ENCODE data around the gene AKAP6. TPM values are rescaled to one million over a fixed set of nuclear protein-coding genes. Genes with fewer than 3 reads are reported as not detected.

AKAP6 gene
- total and polyA plus RNA-seq, 5 donors from 2014 or later: 0.07 to 1.1 (median 0.47) TPM

DNA sequence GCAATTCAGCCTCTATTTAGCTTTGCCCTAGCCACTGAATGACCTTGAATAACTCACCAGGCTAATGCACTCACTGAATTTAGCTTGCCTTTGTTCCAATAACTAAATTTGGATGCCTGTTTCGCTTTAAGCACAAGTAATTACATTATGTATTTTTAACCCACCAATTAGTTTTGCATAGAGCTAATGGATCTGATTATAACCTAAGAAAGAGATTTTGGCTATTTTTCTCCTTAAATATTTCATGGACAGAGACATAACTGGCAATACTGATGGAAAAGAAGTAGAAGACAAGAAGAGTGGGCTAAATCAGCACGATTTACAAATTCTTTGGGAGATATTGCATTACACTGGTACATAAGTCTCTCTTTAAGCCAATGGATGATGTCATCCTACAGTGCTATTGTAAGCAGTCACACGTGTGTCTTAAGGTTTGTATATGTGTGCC is 85.7 kb downstream of the AKAP6 start:
- H3K27ac ChIP-seq (ENCODE audit: insufficient read depth, low read length, poor library complexity, severe bottlenecking): no peak overlapping the region
- H3K9me3 ChIP-seq (ENCODE audit: control insufficient read depth in 2 of 2, low read length in 2 of 2): no peaks in the 10 kb centered on the region
- H3K4me1 ChIP-seq (ENCODE audit: control insufficient read depth, insufficient read depth, low read length, poor library complexity, severe bottlenecking): no peaks in the 10 kb centered on the region
- H3K27me3 ChIP-seq (ENCODE audit: control insufficient read depth, insufficient read depth, low read length): no peaks in the 10 kb centered on the region
- Mint-ChIP-seq H3K9me3 (peaks cover 0 to 5% (median 0%) of the 10 kb centered on the region in 7 donors), H3K4me1 (no peaks in the 10 kb centered on the region), H3K36me3 (no peaks in the 10 kb centered on the region), H3K27ac (no peak overlapping the region), H3K4me3 (no peak overlapping the region), H3K27me3 (no peaks in the 10 kb centered on the region)
- ATAC-seq (ENCODE audit: low read depth in 2 of 2) (no peak), DNase-seq (no peak)
- H3K36me3 ChIP-seq (ENCODE audit: control insufficient read depth, insufficient read depth, low read length): no peaks in the 10 kb centered on the region
- no peak overlapping the region for H3K4me3 ChIP-seq (ENCODE audit: low read depth, low read length)

DNA sequence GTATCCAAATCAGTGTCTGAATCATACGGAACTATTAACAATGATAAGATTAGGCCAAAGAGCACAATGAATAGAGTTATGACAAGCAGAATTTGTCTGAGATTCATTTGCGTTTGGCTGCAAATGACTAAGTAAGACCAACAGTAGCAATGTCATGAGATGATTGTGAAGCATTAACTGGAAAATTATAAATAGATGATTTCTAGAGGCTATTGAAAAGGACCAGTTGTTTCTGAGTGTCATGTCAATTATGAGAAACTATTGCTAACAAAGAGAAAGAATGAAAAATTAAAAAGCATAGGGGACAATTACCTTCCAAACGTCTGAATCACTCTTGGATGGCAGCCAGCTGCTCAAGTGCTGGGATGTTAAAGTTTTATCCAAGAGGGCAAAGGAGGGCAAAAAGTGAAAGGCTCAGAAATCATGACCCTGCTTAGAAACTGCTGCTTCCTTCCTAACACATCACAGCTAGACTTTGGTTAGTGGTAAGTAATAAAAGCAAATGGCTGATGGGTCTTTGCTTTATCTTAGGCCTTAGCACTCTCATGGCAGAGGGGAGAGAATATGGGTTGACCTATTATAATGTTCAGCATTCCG is 89.0 kb downstream of the AKAP6 start:
- H3K27me3 ChIP-seq (ENCODE audit: control insufficient read depth, insufficient read depth, low read length): no peaks in the 10 kb centered on the region
- Mint-ChIP-seq H3K27me3 (no peaks in the 10 kb centered on the region), H3K27ac (no peak overlapping the region), H3K9me3 (peaks cover 0 to 10% (median 5%) of the 10 kb centered on the region in 7 donors), H3K36me3 (no peaks in the 10 kb centered on the region), H3K4me3 (no peak overlapping the region), H3K4me1 (no peaks in the 10 kb centered on the region)
- H3K9me3 ChIP-seq (ENCODE audit: control insufficient read depth in 2 of 2, low read length in 2 of 2): no peaks in the 10 kb centered on the region
- no peak overlapping the region for H3K27ac ChIP-seq (ENCODE audit: insufficient read depth, low read length, poor library complexity, severe bottlenecking)
- H3K4me3 ChIP-seq (ENCODE audit: low read depth, low read length): no peak overlapping the region
- no peaks in the 10 kb centered on the region for H3K4me1 ChIP-seq (ENCODE audit: control insufficient read depth, insufficient read depth, low read length, poor library complexity, severe bottlenecking)
- DNase-seq: no peak
- H3K36me3 ChIP-seq (ENCODE audit: control insufficient read depth, insufficient read depth, low read length): no peaks in the 10 kb centered on the region
- no peak for ATAC-seq (ENCODE audit: low read depth in 2 of 2)

DNA sequence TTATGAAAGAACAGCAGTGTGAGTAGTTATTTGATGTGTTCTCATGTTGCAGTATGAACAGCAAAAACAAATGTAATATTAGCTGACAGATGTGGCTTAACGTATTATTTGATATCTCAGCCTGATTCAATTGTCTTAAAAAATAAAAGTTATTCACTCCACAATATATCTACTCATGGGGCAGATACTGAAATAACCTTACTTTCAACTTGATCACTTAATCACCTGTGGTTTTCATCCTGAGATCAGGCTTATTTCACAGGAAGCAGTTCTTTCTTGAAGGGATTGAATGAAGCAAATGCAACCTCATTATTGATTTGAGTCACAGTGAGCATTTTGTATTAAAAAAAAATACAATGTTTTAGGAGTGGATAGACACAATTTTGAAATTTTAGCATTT is 90.3 kb downstream of the AKAP6 start:
- DNase-seq (no peak), ATAC-seq (ENCODE audit: low read depth in 2 of 2) (no peak)
- H3K9me3 Mint-ChIP-seq: peaks cover 0 to 10% (median 5%) of the 10 kb centered on the region in 7 donors
- Histone ChIP-seq H3K4me3 (ENCODE audit: low read depth, low read length) (no peak overlapping the region), H3K36me3 (ENCODE audit: control insufficient read depth, insufficient read depth, low read length) (no peaks in the 10 kb centered on the region), H3K27me3 (ENCODE audit: control insufficient read depth, insufficient read depth, low read length) (no peaks in the 10 kb centered on the region), H3K4me1 (ENCODE audit: control insufficient read depth, insufficient read depth, low read length, poor library complexity, severe bottlenecking) (no peaks in the 10 kb centered on the region), H3K27ac (ENCODE audit: insufficient read depth, low read length, poor library complexity, severe bottlenecking) (no peak overlapping the region), H3K9me3 (ENCODE audit: control insufficient read depth in 2 of 2, low read length in 2 of 2) (peaks cover 0 to 1% of the 10 kb centered on the region in 2 experiments)
- no peak overlapping the region for H3K27ac Mint-ChIP-seq
- H3K27me3 Mint-ChIP-seq: no peaks in the 10 kb centered on the region
- no peak overlapping the region for H3K4me3 Mint-ChIP-seq
- no peaks in the 10 kb centered on the region for H3K4me1 Mint-ChIP-seq
- peaks cover under 1% of the 10 kb centered on the region for H3K36me3 Mint-ChIP-seq

DNA sequence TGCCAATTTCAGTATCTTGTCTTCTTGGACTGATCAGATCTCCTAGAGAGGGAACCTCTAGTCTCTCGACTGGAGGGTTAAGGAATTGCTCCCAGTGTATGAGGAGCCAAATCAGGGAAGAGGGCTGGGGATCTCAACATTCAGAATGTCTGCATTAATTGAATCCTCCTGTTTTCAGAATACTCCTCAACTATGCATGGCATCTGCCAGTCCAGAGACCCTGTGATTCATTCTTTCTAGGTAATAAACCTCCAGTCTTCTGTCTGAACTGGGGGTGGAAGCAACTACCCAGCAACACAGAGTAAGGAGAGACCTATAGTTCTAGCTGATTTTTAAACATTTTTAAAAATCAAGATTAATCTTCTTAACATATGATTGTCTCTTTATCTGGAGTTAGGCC is 92.7 kb downstream of the AKAP6 start:
- Mint-ChIP-seq H3K27me3 (peaks cover 5% of the 10 kb centered on the region), H3K9me3 (peaks cover 0 to 10% (median 2%) of the 10 kb centered on the region in 7 donors), H3K27ac (no peak overlapping the region), H3K36me3 (peaks cover 3% of the 10 kb centered on the region), H3K4me1 (no peaks in the 10 kb centered on the region), H3K4me3 (peak overlapping the region in 1 of 4 donors; percentile 3)
- Histone ChIP-seq H3K4me3 (ENCODE audit: low read depth, low read length) (no peak overlapping the region), H3K27me3 (ENCODE audit: control insufficient read depth, insufficient read depth, low read length) (no peaks in the 10 kb centered on the region), H3K4me1 (ENCODE audit: control insufficient read depth, insufficient read depth, low read length, poor library complexity, severe bottlenecking) (no peaks in the 10 kb centered on the region), H3K27ac (ENCODE audit: insufficient read depth, low read length, poor library complexity, severe bottlenecking) (no peak overlapping the region), H3K36me3 (ENCODE audit: control insufficient read depth, insufficient read depth, low read length) (no peaks in the 10 kb centered on the region), H3K9me3 (ENCODE audit: control insufficient read depth in 2 of 2, low read length in 2 of 2) (peaks cover 0 to 1% of the 10 kb centered on the region in 2 experiments)
- DNase-seq: no peak
- ATAC-seq (ENCODE audit: low read depth in 2 of 2): no peak

DNA sequence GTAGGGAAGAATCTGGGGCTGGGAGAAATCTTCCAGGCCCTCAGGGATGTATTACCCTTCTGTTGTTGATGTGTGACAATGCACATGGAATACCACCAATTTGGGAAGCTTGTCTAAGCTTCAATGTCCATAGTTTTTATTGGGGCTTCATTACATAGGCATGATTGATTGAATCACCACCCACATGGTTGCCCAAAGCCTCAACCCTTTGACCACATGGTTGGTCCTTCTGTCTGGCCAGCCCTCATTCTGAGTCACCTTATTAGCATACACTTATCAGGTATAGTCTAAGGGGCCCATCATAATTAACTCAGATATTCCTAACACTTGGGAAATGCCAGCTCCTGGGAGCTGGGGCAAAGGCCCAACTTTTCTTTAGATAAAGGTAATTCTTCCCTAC is 93.3 kb downstream of the AKAP6 start:
- Mint-ChIP-seq H3K9me3 (peaks cover 0 to 10% (median 2%) of the 10 kb centered on the region in 7 donors), H3K4me3 (no peak overlapping the region), H3K4me1 (no peaks in the 10 kb centered on the region), H3K36me3 (peaks cover 3% of the 10 kb centered on the region), H3K27ac (no peak overlapping the region), H3K27me3 (peaks cover 5% of the 10 kb centered on the region)
- no peak overlapping the region for H3K4me3 ChIP-seq (ENCODE audit: low read depth, low read length)
- no peak for DNase-seq
- no peaks in the 10 kb centered on the region for H3K36me3 ChIP-seq (ENCODE audit: control insufficient read depth, insufficient read depth, low read length)
- H3K27ac ChIP-seq (ENCODE audit: insufficient read depth, low read length, poor library complexity, severe bottlenecking): no peak overlapping the region
- no peaks in the 10 kb centered on the region for H3K27me3 ChIP-seq (ENCODE audit: control insufficient read depth, insufficient read depth, low read length)
- H3K4me1 ChIP-seq (ENCODE audit: control insufficient read depth, insufficient read depth, low read length, poor library complexity, severe bottlenecking): no peaks in the 10 kb centered on the region
- peaks cover 0 to 1% of the 10 kb centered on the region in 2 experiments for H3K9me3 ChIP-seq (ENCODE audit: control insufficient read depth in 2 of 2, low read length in 2 of 2)
- no peak for ATAC-seq (ENCODE audit: low read depth in 2 of 2)

DNA sequence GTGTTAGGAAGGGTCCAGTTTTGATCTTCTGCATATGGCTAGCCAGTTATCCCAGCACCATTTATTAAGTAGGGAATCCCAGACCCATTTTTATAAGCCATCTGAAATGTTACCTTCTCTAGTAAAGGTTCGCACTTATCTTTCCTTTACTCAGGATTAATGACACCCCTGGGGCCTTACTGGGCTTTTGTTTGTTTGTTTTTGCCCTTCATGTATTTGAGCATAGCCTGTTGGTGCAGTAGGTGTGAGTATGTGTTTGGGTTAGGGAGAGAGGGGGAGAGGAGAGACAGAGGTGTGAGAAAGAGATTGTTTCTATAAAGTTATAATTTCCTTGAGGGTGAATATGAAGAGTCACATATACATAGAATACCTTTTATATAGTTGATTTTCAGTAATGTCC is 96.9 kb downstream of the AKAP6 start:
- H3K36me3 Mint-ChIP-seq: peaks cover 3% of the 10 kb centered on the region
- Histone ChIP-seq H3K4me1 (ENCODE audit: control insufficient read depth, insufficient read depth, low read length, poor library complexity, severe bottlenecking) (no peaks in the 10 kb centered on the region), H3K36me3 (ENCODE audit: control insufficient read depth, insufficient read depth, low read length) (no peaks in the 10 kb centered on the region), H3K9me3 (ENCODE audit: control insufficient read depth in 2 of 2, low read length in 2 of 2) (peaks cover 0 to 1% of the 10 kb centered on the region in 2 experiments), H3K27me3 (ENCODE audit: control insufficient read depth, insufficient read depth, low read length) (no peaks in the 10 kb centered on the region), H3K27ac (ENCODE audit: insufficient read depth, low read length, poor library complexity, severe bottlenecking) (no peak overlapping the region), H3K4me3 (ENCODE audit: low read depth, low read length) (no peak overlapping the region)
- H3K27ac Mint-ChIP-seq: peak overlapping the region in 1 of 3 donors; percentile 63
- no peak overlapping the region for H3K4me3 Mint-ChIP-seq
- peaks cover 0 to 10% (median 2%) of the 10 kb centered on the region in 7 donors for H3K9me3 Mint-ChIP-seq
- H3K27me3 Mint-ChIP-seq: peaks cover 5% of the 10 kb centered on the region
- no peaks in the 10 kb centered on the region for H3K4me1 Mint-ChIP-seq
- ATAC-seq (ENCODE audit: low read depth in 2 of 2) (no peak), DNase-seq (no peak)

DNA sequence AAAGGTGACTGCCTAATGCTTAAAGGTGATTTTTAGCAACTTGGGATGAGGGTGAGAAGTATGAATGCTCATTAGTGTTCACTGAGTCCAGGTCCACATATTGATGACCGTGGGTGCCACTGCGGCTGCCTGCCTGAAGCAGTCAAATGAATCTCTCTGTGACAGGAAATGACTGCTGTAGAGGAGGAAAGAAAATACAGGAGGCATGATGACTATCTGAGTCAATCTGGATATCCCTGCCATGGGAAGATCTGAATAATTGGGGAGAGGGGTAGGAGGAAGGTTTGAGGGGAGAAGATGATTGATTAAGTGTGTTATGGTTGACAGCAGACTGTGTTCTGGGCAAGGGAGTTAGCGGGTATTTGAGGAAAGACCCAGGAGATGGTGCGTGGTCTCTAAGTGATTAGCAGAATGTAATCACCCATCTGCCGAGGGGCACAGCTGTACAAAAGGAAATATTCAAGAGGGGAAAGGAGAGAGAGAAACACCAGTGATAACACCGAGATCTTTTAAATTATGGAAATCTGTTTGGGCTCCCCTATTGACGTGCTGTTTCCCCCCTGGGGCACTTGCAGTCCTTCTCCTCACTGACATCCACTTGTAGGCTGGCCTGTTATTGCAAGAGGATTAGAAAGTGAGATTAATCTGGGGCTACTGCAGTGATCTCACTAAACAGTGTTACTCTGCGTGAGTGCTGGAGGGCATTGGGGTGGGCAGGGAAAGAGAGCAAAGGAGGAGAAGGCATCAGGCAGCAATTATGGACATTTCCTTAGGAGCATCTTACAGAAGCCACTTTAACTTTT is 97.7 kb downstream of the AKAP6 start:
- H3K9me3 Mint-ChIP-seq: peaks cover 0 to 9% (median 2%) of the 10 kb centered on the region in 7 donors
- no peak overlapping the region for H3K4me3 Mint-ChIP-seq
- peaks cover 0 to 1% of the 10 kb centered on the region in 2 experiments for H3K9me3 ChIP-seq (ENCODE audit: control insufficient read depth in 2 of 2, low read length in 2 of 2)
- no peak for DNase-seq
- no peak overlapping the region for H3K4me3 ChIP-seq (ENCODE audit: low read depth, low read length)
- no peak overlapping the region for H3K27ac ChIP-seq (ENCODE audit: insufficient read depth, low read length, poor library complexity, severe bottlenecking)
- H3K36me3 ChIP-seq (ENCODE audit: control insufficient read depth, insufficient read depth, low read length): no peaks in the 10 kb centered on the region
- H3K4me1 ChIP-seq (ENCODE audit: control insufficient read depth, insufficient read depth, low read length, poor library complexity, severe bottlenecking): no peaks in the 10 kb centered on the region
- H3K4me1 Mint-ChIP-seq: no peaks in the 10 kb centered on the region
- ATAC-seq (ENCODE audit: low read depth in 2 of 2): no peak
- H3K36me3 Mint-ChIP-seq: peaks cover 3% of the 10 kb centered on the region
- no peak overlapping the region for H3K27ac Mint-ChIP-seq
- no peaks in the 10 kb centered on the region for H3K27me3 ChIP-seq (ENCODE audit: control insufficient read depth, insufficient read depth, low read length)
- peaks cover 5% of the 10 kb centered on the region for H3K27me3 Mint-ChIP-seq

All from CD4-positive, CD25-positive, alpha-beta regulatory T cell (primary cell).